Activated CD8-positive, alpha-beta memory T cell treated with anti-CD3 and anti-CD28 coated beads for 4 hours (primary cell): ENCODE results near the gene GSTA2.
"Not testable (repeated sequence)": the region's sequence is repeated elsewhere in the genome, so short reads cannot be mapped to it uniquely, and the experiment has no call there.

Source experiments
- DNase-seq, 2 donors: peaks; one replicate each; pipeline ENCODE4 v3.0.0-alpha.2; 2020; ENCODE audit warnings: low read depth in 2 of 2

The GSTA2 gene

GRCh38 chr6:52760105-52760765 lies 3.0 kb downstream of the GSTA2 start:
- DNase-seq, result no peak

GRCh38 chr6:52759085-52759484 lies 4.2 kb downstream of the GSTA2 start:
- DNase-seq, result no peak

- not testable (repeated sequence) for DNase-seq
Observed at GRCh38 chr6:52757651-52758338, 5.5 kb downstream of the GSTA2 start.

DNA sequence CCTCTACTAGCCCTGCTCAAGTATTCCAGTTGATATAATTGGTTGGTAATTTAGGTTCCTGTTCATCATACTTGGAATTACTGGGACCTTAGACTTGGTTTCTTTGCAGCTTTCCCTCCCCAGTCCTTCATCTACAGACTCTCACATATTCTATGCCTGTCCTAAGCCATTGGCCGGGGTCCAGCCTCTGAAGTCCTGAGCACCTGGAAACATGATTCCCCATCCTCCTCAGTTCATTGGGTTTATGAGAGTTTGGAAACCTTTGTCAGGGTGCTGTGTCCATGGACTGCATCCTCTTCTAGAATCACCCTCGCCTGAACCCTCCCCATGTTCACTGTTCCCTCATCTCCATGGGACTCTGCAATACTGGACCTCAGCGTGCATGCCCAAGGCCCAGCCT lies 8.8 kb downstream of the GSTA2 start:
- no peak for DNase-seq

DNA sequence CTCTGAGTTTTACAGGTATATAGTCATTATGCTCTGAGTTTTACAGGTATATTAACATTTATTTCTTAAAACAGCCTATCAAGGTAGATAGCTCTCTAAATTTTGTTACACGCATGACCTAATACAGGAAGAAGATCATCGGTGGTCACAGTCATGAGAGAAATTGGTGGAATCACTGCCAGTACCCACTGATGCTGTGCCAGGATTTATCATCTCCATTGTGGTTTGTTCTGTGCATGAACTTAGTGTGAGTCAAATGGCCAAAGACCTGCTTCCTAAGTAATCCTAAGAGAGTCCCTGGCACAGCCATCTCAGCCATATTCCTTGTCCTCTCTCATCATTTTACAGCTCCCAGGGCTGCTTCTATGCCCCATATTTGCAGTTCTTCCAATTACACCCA lies 10.1 kb downstream of the GSTA2 start:
- DNase-seq, result not testable (repeated sequence)

DNA sequence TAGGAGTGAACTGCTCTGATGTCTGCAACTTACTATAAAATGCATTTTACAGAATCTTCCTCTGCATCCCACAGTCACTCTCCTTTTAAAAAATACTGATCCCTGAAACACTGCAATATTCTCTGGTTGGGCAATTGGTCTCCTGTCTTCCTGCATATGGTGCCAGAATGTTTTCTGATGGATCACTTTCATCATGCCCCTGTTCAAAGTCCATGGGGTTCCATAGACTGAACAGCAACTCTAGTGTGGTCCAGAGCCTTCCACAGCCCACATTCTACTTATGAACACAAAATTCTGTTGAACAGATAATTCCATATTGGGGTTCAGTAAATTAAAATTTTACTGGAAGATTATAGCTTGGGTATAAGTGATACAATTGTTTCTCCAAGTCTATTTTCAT lies 11.0 kb downstream of the GSTA2 start:
- DNase-seq, result no peak

- DNase-seq, result no peak
Observed at GRCh38 chr6:52749556-52750152, 13.6 kb downstream of the GSTA2 start.

GRCh38 chr6:52747301-52747700 lies 16.0 kb downstream of the GSTA2 start:
- DNase-seq, result not testable (repeated sequence)

DNA sequence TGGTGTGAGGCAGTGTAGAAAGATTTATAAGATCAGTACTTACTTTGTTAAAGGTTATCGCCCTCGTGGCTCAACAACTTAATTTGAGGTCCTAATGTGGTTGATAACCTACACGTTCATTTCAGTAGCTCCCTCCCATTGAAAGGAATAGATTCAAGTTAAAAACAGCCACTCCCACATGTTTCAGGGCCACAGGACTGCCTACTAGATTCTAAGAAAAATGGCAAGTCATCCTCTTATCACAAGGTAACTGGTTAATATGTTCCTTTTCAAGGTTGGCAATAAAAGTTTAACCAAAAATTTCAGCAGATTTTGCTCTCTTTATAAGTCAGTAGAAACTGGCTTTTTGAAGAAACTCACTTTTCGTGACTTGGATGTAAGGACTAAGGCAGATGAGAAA lies 17.1 kb downstream of the GSTA2 start:
- no peak for DNase-seq

- DNase-seq, result no peak
Observed at GRCh38 chr6:52745764-52746201, 17.5 kb downstream of the GSTA2 start.

- DNase-seq, result no peak
Observed at GRCh38 chr6:52741872-52742271, 21.4 kb downstream of the GSTA2 start.

GRCh38 chr6:52739627-52740026 lies 23.6 kb downstream of the GSTA2 start:
- DNase-seq, result no peak

DNA sequence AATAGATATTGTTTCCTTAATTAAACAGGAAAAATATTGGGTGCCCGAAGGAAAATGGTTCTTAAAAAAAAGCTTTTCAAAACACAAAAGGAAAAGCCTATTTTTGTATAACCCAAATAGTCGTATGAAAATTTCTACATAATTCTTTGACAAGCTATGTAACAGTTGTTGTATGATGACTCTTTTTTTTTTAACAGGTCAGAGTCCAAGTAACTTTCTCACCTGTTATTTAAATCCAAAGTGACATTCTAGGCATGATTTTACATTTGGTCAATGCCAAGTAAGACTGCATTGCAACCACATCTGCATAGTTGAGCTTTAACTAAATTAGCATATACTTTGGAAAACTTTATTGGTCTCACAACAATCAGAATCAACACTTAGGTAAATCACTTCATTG lies 24.1 kb downstream of the GSTA2 start:
- no peak for DNase-seq

DNA sequence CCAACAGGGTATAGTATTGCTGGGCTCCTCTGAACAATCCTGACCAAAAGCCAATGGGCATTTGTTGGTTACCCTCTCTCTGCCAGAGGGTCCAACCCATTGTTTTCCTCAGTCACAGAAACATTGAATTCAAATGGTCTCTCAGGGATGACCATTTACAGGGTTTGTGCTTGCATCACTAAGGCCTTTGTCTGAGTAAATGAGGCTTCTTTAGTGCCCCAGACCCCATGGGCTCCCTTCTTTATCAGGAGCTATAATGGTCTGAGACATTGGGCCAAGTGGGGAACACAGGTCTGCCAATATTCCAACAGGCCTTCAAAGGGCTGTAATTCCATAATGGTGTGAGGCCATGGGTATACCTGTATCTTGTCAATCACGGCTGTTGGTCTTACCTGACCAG lies 27.1 kb downstream of the GSTA2 start:
- DNase-seq, result no peak

DNA sequence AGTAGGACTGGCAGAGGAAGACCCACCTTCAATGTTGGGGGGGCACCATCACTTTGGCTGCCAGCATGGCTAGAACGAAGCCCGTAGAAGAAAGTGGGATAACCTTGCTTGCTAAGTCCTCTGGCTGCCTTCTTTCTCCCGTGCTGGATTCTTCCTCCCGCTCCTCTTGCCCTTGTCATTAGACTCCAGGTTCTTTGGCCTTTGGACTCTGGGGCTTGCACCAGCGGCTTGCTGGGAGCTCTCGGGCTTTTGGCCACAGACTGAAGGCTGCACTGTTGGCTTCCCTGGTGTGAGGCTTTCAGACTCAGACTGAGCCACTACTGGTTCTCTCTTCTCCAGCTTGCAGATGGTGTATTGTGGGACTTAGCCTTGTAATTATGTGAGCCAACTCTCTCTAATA lies 28.2 kb downstream of the GSTA2 start:
- DNase-seq, result no peak

DNA sequence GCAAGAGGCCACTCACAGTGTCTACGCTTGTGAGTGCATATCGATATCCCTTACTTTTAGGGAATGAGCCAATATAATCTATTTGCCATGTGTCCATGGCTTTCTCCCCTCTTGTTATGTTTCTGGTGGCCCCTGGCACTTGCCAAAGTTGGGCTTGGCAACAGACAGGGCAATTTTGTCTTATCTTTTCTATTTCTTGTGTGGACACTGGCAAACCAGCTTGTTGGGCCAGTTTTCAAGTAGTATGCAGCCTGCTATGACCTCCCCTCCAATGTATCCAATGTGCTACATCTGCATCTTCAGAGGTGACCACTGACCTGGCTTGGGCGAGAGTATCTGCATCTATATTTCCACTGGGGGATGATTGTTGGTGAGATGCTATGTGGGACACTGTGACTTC lies 29.2 kb downstream of the GSTA2 start:
- no peak for DNase-seq

DNA sequence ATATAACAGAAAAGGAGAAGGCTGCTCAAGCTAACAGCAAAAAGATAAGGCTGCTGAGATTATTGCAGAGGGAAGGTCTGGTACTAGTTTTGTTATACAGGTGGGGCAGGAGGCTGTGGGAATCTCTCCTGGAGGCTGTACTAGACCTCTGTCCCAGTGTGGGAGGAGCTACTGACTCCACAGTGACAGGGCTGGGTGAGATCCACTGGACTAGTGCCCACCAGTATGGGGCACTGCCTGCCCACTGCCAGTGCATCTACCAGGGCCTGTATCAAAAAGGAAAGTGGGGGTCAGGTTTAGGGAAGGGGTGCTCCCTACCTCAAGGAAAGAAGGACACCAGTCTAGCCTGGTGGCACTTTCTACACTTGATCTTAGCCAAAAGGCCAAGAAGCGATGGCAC lies 30.1 kb downstream of the GSTA2 start:
- DNase-seq, result no peak

DNA sequence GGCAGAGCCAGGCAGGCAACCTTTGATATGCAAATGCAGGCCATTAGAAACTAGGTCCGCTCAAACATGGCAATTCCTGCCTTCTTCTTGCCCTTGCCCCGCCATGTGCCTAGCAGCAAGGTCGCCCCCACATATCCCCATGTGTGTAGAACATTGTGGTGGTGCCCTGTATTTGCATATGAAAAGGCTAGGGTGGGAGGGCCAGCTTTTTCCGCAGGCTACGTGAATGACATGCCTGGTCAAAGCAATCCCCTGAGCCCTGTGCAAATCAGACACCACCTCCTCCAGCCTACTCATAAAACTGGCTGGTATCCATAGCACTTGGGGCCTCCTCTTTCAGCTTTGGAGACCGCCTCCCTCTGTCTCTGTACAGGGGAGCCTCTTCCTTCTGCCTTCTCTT lies 31.6 kb downstream of the GSTA2 start:
- DNase-seq, result no peak

- DNase-seq, result no peak
Observed at GRCh38 chr6:52729576-52729975, 33.7 kb downstream of the GSTA2 start.

DNA sequence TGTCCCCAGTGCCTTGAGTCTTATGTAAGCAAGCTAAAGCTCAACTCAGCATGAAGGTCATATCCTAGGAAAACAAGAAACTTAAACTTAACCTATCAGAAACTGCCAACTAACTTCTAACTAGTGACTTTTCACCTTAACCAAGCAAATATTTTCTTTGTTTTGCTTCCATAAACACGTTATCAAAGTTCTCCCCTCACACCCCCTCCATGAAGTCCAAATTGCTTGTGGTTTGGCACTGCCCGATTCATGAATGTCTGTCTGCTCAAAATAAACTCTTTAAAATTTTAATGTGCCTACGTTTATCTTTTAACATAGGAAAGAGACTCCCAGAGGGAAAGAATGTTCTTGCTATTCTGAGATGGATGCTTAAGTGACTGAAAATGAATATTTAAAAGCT lies 34.9 kb downstream of the GSTA2 start:
- no peak for DNase-seq

DNA sequence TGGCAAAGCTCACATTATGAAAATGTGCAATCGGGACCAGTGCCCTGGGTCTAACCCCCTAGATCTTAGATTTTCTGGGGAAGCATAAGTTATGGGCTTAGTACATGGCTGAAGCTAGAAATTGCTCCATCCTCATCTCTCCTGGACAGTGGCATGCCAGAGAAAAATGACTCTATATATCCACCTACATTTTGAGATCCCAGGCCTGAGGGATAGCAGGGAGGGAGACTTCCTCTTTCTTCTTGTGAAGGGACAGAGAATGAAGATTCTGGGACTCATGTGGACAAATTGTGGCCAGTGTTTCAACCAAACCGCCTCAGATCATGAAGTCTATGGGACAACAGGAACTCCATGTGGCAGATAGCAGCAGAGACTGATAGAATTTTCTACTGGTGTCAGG lies 35.4 kb downstream of the GSTA2 start:
- no peak for DNase-seq

DNA sequence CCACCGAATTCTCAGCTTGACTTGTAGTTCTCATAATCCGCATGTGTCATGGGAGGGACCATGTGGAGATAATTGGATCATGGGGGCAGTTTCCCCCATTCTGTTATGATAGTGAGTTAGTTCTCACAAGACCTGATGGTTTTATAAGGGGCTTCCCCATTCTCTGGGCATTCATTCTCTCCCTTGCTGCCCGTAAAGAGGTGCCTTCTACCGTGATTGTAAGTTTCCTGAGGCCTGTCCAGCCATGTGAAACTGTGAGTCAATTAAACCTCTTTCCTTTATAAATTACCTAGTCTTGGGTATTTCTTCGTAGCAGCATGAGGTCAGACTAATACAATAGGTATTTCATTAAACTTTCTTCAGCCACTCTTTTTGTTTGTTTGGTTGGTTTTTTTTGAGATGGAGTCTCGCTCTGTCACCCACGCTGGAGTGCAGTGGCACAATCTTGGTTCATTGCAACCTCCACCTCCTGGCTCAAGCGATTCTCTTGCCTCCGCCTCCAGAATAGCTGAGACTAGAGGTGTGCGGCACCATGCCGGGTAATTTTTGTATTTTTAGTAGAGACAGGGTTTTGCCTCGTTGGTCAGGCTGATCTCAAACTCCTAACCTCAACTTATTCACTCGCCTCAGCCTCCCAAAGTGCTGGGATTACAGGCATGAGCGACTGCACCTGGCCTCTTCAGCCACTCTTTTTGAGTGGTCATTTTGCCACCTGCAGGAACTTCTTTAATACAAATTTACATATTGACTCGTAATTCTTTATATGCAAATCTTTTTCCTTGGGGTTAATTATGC lies 36.3 kb downstream of the GSTA2 start:
- DNase-seq, result no peak

- no peak for DNase-seq
Observed at GRCh38 chr6:52726193-52726542, 37.1 kb downstream of the GSTA2 start.
